ENCODE data around the gene EBI3. TPM values are rescaled to one million over a fixed set of nuclear protein-coding genes. Genes with fewer than 3 reads are reported as not detected.

Gene EBI3
- total and polyA plus RNA-seq, 2 of the 13 experiments (the other 11 are each of a cell fraction or from before 2014, with no cell fraction given): 3.4 TPM; not detected in 1

DNA sequence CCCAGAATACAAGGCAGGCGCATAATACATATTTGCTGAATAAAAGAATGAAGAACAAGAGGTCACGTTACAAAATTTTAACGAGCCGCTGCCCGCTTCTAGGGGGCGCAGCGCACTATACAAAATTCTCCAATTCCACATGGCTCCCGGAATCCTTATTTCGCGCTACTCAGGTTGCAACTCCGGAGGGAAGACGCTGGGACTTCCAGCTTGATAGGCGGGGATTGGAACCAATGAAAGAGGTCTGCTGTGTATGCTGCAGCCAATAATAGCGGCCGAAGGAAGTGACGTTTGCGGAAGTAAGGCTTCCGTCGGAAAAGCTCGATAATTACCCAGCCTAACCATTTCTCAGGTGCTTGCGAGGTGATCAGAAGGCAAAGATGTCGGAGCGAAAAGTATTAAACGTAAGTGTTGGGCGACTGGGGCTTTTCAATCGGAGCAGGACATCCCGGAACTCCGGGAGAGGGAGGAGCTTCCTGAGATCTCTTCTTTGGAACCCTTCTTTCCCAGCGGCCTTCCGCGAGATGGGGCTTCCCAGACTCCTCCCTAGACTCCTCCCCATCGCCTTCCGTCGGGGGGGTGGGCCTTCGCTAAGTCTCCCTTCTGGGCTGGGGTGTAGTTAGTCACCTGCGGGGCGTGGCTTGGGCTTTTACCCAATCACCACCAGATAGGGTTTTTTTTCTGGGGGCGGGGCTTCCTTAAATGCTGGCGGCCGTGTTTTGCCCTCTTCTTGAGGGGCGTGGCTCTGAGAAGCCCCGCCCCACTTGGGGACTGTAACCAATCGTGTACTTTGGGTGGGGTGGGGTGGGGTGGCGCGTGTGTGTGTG, 17.7 kb downstream of the EBI3 start, which contains the start of gene YJU2 (continued):
- TF ChIP-seq ZNF160 (CRISPR knock-in tag; IDR thresholded peaks at IDR 0.05) (no peak), MZF1 (CRISPR knock-in tag; IDR thresholded peaks at IDR 0.05; ENCODE audit: borderline replicate concordance) (no peak), GTF2F1 (IDR thresholded peaks at IDR 0.05; ENCODE audit: low read length) (no peak; the same call in 1 of the 2 replicates), KDM1A (CRISPR knock-in tag; IDR thresholded peaks at IDR 0.05) (no peak), ZNF776 (CRISPR knock-in tag; IDR thresholded peaks at IDR 0.05) (no peak), RBM39 (IDR thresholded peaks at IDR 0.05; ENCODE audit: low read depth, low read length, poor library complexity, severe bottlenecking) (no peak), ZMYM3 (CRISPR knock-in tag; IDR thresholded peaks at IDR 0.05) (no peak; the same call in 1 of the 2 replicates), MXD4 (CRISPR knock-in tag; IDR thresholded peaks at IDR 0.05) (peak; percentile 87), FOXJ3 (CRISPR knock-in tag; IDR thresholded peaks at IDR 0.05; ENCODE audit: borderline replicate concordance) (no peak), ZNF883 (CRISPR knock-in tag; IDR thresholded peaks at IDR 0.05; ENCODE audit: not compliant biosample characterization) (no peak), ZNF563 (CRISPR knock-in tag; IDR thresholded peaks at IDR 0.05) (peak; percentile 70; the same call in 1 of the 2 replicates), AGO1 (IDR thresholded peaks at IDR 0.05; ENCODE audit: low read depth, low read length, poor library complexity, severe bottlenecking) (no peak), NFIC (IDR thresholded peaks at IDR 0.05; ENCODE audit: low read length) (peak; percentile 69), IKZF1 (IDR thresholded peaks at IDR 0.05) (no peak)
- TF ChIP-seq, protein P1, sequence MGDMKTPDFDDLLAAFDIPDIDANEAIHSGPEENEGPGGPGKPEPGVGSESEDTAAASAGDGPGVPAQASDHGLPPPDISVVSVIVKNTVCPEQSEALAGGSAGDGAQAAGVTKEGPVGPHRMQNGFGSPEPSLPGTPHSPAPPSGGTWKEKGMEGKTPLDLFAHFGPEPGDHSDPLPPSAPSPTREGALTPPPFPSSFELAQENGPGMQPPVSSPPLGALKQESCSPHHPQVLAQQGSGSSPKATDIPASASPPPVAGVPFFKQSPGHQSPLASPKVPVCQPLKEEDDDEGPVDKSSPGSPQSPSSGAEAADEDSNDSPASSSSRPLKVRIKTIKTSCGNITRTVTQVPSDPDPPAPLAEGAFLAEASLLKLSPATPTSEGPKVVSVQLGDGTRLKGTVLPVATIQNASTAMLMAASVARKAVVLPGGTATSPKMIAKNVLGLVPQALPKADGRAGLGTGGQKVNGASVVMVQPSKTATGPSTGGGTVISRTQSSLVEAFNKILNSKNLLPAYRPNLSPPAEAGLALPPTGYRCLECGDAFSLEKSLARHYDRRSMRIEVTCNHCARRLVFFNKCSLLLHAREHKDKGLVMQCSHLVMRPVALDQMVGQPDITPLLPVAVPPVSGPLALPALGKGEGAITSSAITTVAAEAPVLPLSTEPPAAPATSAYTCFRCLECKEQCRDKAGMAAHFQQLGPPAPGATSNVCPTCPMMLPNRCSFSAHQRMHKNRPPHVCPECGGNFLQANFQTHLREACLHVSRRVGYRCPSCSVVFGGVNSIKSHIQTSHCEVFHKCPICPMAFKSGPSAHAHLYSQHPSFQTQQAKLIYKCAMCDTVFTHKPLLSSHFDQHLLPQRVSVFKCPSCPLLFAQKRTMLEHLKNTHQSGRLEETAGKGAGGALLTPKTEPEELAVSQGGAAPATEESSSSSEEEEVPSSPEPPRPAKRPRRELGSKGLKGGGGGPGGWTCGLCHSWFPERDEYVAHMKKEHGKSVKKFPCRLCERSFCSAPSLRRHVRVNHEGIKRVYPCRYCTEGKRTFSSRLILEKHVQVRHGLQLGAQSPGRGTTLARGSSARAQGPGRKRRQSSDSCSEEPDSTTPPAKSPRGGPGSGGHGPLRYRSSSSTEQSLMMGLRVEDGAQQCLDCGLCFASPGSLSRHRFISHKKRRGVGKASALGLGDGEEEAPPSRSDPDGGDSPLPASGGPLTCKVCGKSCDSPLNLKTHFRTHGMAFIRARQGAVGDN (CRISPR knock-in tag; IDR thresholded peaks at IDR 0.05): peak; percentile 15; the same call in 1 of the 2 replicates
- TF ChIP-seq, protein P2, sequence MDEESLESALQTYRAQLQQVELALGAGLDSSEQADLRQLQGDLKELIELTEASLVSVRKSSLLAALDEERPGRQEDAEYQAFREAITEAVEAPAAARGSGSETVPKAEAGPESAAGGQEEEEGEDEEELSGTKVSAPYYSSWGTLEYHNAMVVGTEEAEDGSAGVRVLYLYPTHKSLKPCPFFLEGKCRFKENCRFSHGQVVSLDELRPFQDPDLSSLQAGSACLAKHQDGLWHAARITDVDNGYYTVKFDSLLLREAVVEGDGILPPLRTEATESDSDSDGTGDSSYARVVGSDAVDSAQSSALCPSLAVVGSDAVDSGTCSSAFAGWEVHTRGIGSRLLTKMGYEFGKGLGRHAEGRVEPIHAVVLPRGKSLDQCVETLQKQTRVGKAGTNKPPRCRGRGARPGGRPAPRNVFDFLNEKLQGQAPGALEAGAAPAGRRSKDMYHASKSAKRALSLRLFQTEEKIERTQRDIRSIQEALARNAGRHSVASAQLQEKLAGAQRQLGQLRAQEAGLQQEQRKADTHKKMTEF (CRISPR knock-in tag; IDR thresholded peaks at IDR 0.05): peak; percentile 70; the same call in 1 of the 2 replicates
- TF ChIP-seq, protein P3, sequence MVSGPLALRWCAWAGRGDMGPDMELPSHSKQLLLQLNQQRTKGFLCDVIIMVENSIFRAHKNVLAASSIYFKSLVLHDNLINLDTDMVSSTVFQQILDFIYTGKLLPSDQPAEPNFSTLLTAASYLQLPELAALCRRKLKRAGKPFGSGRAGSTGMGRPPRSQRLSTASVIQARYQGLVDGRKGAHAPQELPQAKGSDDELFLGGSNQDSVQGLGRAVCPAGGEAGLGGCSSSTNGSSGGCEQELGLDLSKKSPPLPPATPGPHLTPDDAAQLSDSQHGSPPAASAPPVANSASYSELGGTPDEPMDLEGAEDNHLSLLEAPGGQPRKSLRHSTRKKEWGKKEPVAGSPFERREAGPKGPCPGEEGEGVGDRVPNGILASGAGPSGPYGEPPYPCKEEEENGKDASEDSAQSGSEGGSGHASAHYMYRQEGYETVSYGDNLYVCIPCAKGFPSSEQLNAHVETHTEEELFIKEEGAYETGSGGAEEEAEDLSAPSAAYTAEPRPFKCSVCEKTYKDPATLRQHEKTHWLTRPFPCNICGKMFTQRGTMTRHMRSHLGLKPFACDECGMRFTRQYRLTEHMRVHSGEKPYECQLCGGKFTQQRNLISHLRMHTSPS (CRISPR knock-in tag; IDR thresholded peaks at IDR 0.05; ENCODE audit: low read depth): no peak
